ENCODE measurements around the gene OR2A1.
"Not testable (repeated sequence)": the region's sequence is repeated elsewhere in the genome, so short reads cannot be mapped to it uniquely, and the experiment has no call there.

OR2A1 gene

DNA sequence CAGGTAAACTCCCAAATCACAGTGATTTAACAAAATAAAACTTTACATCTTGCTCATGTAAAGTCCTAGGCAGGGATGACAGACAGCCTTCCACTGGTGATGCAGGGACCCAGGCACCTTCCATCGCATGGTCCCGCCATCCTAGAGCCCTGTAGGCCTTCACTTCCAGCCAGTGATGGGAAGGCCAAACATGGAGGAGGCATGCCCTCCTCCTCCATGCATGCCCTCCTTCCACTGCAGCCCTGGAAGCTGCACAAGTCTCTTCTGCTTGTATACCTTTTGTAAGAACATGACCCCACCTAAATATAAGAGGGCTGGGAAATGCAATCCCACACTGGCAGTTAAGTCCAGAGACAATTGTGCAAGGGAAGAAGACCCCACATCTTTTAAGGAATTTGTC lies 2.5 kb upstream of the OR2A1 start:
- not testable (repeated sequence) for H3K4me1 ChIP-seq (ENCODE audit: insufficient read depth, low read length, severe bottlenecking); H3K79me2 ChIP-seq (ENCODE audit: insufficient read depth, low read length)

GRCh38 chr7:144311218-144311617 lies 1.0 kb upstream of the OR2A1 start:
- not testable (repeated sequence) for H3K27ac ChIP-seq (ENCODE audit: low read depth, low read length, poor library complexity, severe bottlenecking)

More for the DNA sequence above, 2.5 kb upstream of the OR2A1 start:
- not testable (repeated sequence) for H2AFZ ChIP-seq (ENCODE audit: low read length); H3K27me3 ChIP-seq (ENCODE audit: insufficient read depth, low read length); H3K36me3 ChIP-seq (ENCODE audit: insufficient read depth, low read length); H4K20me1 ChIP-seq (ENCODE audit: insufficient read depth, low read length); H3K27ac ChIP-seq (ENCODE audit: low read depth, low read length, poor library complexity, severe bottlenecking); H3F3A ChIP-seq (ENCODE audit: insufficient read depth, low read length); H3K9me3 ChIP-seq (ENCODE audit: low read length); H3K4me2 ChIP-seq (ENCODE audit: low read length); H3K9me2 ChIP-seq (ENCODE audit: low read depth, low read length); H3K9ac ChIP-seq (ENCODE audit: low read length); H3K4me3 ChIP-seq (ENCODE audit: low read depth, low read length, poor library complexity, severe bottlenecking)

DNA sequence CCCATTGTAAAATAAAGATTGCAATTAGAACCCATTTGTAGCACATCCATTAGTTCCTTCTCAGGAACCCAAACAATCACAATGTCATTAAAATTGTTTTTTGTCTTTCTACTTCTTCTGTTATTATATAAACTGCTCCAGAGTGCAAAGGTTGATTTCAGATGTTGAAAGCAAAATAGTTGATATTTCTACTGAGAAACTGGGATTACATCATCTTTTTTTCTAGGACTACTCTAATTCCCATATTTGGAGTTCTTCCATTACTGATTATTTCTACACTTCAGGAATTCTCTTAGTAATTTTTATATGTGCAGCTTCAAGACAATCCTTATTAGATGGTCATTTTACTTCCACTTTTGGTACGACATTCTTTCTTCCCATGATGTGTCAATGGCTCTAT lies 5.3 kb downstream of the OR2A1 start:
- not testable (repeated sequence) for H3K4me3 ChIP-seq (ENCODE audit: low read depth, low read length, poor library complexity, severe bottlenecking); H3K4me1 ChIP-seq (ENCODE audit: insufficient read depth, low read length, severe bottlenecking); H3K9me3 ChIP-seq (ENCODE audit: low read length)

More at GRCh38 chr7:144311218-144311617, 1.0 kb upstream of the OR2A1 start:
- not testable (repeated sequence) for H2AFZ ChIP-seq (ENCODE audit: low read length); H4K20me1 ChIP-seq (ENCODE audit: insufficient read depth, low read length); H3K4me1 ChIP-seq (ENCODE audit: insufficient read depth, low read length, severe bottlenecking); H3K4me2 ChIP-seq (ENCODE audit: low read length); H3K9me3 ChIP-seq (ENCODE audit: low read length); H3K4me3 ChIP-seq (ENCODE audit: low read depth, low read length, poor library complexity, severe bottlenecking); H3F3A ChIP-seq (ENCODE audit: insufficient read depth, low read length); H3K9me2 ChIP-seq (ENCODE audit: low read depth, low read length); H3K9ac ChIP-seq (ENCODE audit: low read length); H3K27me3 ChIP-seq (ENCODE audit: insufficient read depth, low read length); H3K79me2 ChIP-seq (ENCODE audit: insufficient read depth, low read length); H3K36me3 ChIP-seq (ENCODE audit: insufficient read depth, low read length)

DNA sequence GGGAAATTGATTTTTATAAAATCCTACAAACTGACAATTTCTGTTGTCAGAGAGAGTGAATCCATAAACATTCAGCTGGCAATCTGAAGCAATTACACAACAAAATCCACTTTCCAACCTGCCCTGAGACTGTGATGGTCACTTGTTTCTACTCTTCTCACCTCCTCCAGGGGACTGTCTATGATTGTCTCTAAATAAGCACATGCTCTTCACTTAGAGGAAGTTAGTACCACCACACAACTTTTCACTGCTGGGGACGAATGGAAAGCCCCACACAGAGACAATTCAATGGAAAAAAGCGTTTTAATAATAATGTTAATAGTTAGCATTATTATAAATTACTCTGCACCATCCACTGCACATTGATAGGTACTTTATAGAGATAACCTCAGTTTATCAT lies 7.3 kb downstream of the OR2A1 start:
- not testable (repeated sequence) for H3K36me3 ChIP-seq (ENCODE audit: insufficient read depth, low read length); H3K4me2 ChIP-seq (ENCODE audit: low read length); H3K9me2 ChIP-seq (ENCODE audit: low read depth, low read length); H3K9ac ChIP-seq (ENCODE audit: low read length); H3K27ac ChIP-seq (ENCODE audit: low read depth, low read length, poor library complexity, severe bottlenecking); H2AFZ ChIP-seq (ENCODE audit: low read length); H3F3A ChIP-seq (ENCODE audit: insufficient read depth, low read length); H3K27me3 ChIP-seq (ENCODE audit: insufficient read depth, low read length); H3K9me3 ChIP-seq (ENCODE audit: low read length); H3K79me2 ChIP-seq (ENCODE audit: insufficient read depth, low read length); H4K20me1 ChIP-seq (ENCODE audit: insufficient read depth, low read length); H3K4me3 ChIP-seq (ENCODE audit: low read depth, low read length, poor library complexity, severe bottlenecking); H3K4me1 ChIP-seq (ENCODE audit: insufficient read depth, low read length, severe bottlenecking)

More for the DNA sequence above, 5.3 kb downstream of the OR2A1 start:
- H2AFZ ChIP-seq (ENCODE audit: low read length); H3K9me2 ChIP-seq (ENCODE audit: low read depth, low read length); H4K20me1 ChIP-seq (ENCODE audit: insufficient read depth, low read length); H3F3A ChIP-seq (ENCODE audit: insufficient read depth, low read length); H3K36me3 ChIP-seq (ENCODE audit: insufficient read depth, low read length); H3K4me2 ChIP-seq (ENCODE audit: low read length); H3K79me2 ChIP-seq (ENCODE audit: insufficient read depth, low read length); H3K27ac ChIP-seq (ENCODE audit: low read depth, low read length, poor library complexity, severe bottlenecking); H3K9ac ChIP-seq (ENCODE audit: low read length); H3K27me3 ChIP-seq (ENCODE audit: insufficient read depth, low read length): not testable (repeated sequence)

GRCh38 chr7:144321677-144322206 lies 9.5 kb downstream of the OR2A1 start:
- H3K27me3 ChIP-seq (ENCODE audit: insufficient read depth, low read length); H3K9me3 ChIP-seq (ENCODE audit: low read length); H4K20me1 ChIP-seq (ENCODE audit: insufficient read depth, low read length); H3K27ac ChIP-seq (ENCODE audit: low read depth, low read length, poor library complexity, severe bottlenecking); H3K4me3 ChIP-seq (ENCODE audit: low read depth, low read length, poor library complexity, severe bottlenecking); H3K36me3 ChIP-seq (ENCODE audit: insufficient read depth, low read length); H3F3A ChIP-seq (ENCODE audit: insufficient read depth, low read length); H2AFZ ChIP-seq (ENCODE audit: low read length); H3K9me2 ChIP-seq (ENCODE audit: low read depth, low read length); H3K9ac ChIP-seq (ENCODE audit: low read length); H3K4me1 ChIP-seq (ENCODE audit: insufficient read depth, low read length, severe bottlenecking); H3K4me2 ChIP-seq (ENCODE audit: low read length); H3K79me2 ChIP-seq (ENCODE audit: insufficient read depth, low read length): not testable (repeated sequence)

- not testable (repeated sequence) for H2AFZ ChIP-seq (ENCODE audit: low read length); H3K9me3 ChIP-seq (ENCODE audit: low read length); H3K36me3 ChIP-seq (ENCODE audit: insufficient read depth, low read length); H3K27ac ChIP-seq (ENCODE audit: low read depth, low read length, poor library complexity, severe bottlenecking); H3K9me2 ChIP-seq (ENCODE audit: low read depth, low read length); H3F3A ChIP-seq (ENCODE audit: insufficient read depth, low read length); H3K79me2 ChIP-seq (ENCODE audit: insufficient read depth, low read length); H3K9ac ChIP-seq (ENCODE audit: low read length); H3K4me3 ChIP-seq (ENCODE audit: low read depth, low read length, poor library complexity, severe bottlenecking); H4K20me1 ChIP-seq (ENCODE audit: insufficient read depth, low read length); H3K4me1 ChIP-seq (ENCODE audit: insufficient read depth, low read length, severe bottlenecking); H3K4me2 ChIP-seq (ENCODE audit: low read length); H3K27me3 ChIP-seq (ENCODE audit: insufficient read depth, low read length)
Observed at GRCh38 chr7:144323359-144323758, 11.1 kb downstream of the OR2A1 start.

DNA sequence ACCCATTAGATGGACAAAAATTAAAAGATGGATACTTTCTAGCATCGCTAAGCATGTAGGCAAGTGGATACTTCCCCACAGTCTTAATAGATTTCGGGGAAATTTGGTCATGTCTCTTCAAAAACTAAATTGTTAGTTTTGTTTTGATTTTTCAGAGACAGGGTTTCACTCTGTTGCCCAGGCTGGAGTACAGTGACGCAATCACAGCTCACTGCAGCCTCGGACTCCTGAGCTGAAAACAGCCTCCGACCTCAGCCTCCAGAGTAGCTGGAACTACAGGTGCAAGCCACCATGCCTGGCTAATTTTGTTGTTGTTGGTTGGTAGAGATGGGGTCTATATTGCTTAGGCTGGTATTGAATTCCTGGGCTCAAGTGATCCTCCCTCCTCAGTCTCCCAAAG lies 13.6 kb downstream of the OR2A1 start:
- H3K9me3 ChIP-seq (ENCODE audit: low read length); H3K9ac ChIP-seq (ENCODE audit: low read length); H3K36me3 ChIP-seq (ENCODE audit: insufficient read depth, low read length); H3K4me3 ChIP-seq (ENCODE audit: low read depth, low read length, poor library complexity, severe bottlenecking); H3K27me3 ChIP-seq (ENCODE audit: insufficient read depth, low read length); H3K27ac ChIP-seq (ENCODE audit: low read depth, low read length, poor library complexity, severe bottlenecking); H3K4me1 ChIP-seq (ENCODE audit: insufficient read depth, low read length, severe bottlenecking); H3F3A ChIP-seq (ENCODE audit: insufficient read depth, low read length); H2AFZ ChIP-seq (ENCODE audit: low read length); H3K4me2 ChIP-seq (ENCODE audit: low read length); H4K20me1 ChIP-seq (ENCODE audit: insufficient read depth, low read length); H3K9me2 ChIP-seq (ENCODE audit: low read depth, low read length); H3K79me2 ChIP-seq (ENCODE audit: insufficient read depth, low read length): not testable (repeated sequence)

GRCh38 chr7:144330044-144330443 lies 17.8 kb downstream of the OR2A1 start:
- not testable (repeated sequence) for H3K9me3 ChIP-seq (ENCODE audit: low read length); H2AFZ ChIP-seq (ENCODE audit: low read length); H3K36me3 ChIP-seq (ENCODE audit: insufficient read depth, low read length); H3K4me2 ChIP-seq (ENCODE audit: low read length); H3K4me1 ChIP-seq (ENCODE audit: insufficient read depth, low read length, severe bottlenecking); H3K79me2 ChIP-seq (ENCODE audit: insufficient read depth, low read length); H3F3A ChIP-seq (ENCODE audit: insufficient read depth, low read length); H3K9ac ChIP-seq (ENCODE audit: low read length); H3K27me3 ChIP-seq (ENCODE audit: insufficient read depth, low read length); H3K4me3 ChIP-seq (ENCODE audit: low read depth, low read length, poor library complexity, severe bottlenecking); H3K27ac ChIP-seq (ENCODE audit: low read depth, low read length, poor library complexity, severe bottlenecking); H3K9me2 ChIP-seq (ENCODE audit: low read depth, low read length); H4K20me1 ChIP-seq (ENCODE audit: insufficient read depth, low read length)
